Keratinocyte (primary cell): Measurements from ENCODE around the gene ESR2. TPM values are rescaled to one million over a fixed set of nuclear protein-coding genes. Genes with fewer than 3 reads are reported as not detected.

Source experiments
- DNase-seq: peaks from one replicate; pipeline ENCODE4 v3.0.0-alpha.2; 2011; ENCODE audit warnings: low read depth, missing footprints, low spot score
- FAIRE-seq: peaks from 2 replicates; lab custom pipeline; 2011; peaks lifted over from hg19 to GRCh38; lab: Jason Lieb, UNC
- H2AFZ ChIP-seq: 2 replicates; pipeline ENCODE4 v1.6.0; 2012; ENCODE audit warnings: low read length, control low read depth, inconsistent platforms; ENCODE audit not compliant: control insufficient read depth
- H3K27ac ChIP-seq: 2 replicates; pipeline ENCODE4 v1.5.1; 2011; ENCODE audit warnings: low read length; ENCODE audit not compliant: control insufficient read depth, insufficient read depth
- H3K27me3 ChIP-seq: 3 replicates; pipeline ENCODE4 v1.6.0; 2011; ENCODE audit warnings: low read length; ENCODE audit not compliant: control insufficient read depth, insufficient read depth; ENCODE audit errors: extremely low read depth
- H3K36me3 ChIP-seq, 2 experiments: 2 replicates in 1 of 2; 3 replicates in 1 of 2; pipeline ENCODE4 v1.5.1; 2011; ENCODE audit warnings: low read length in 2 of 2, mild to moderate bottlenecking in 1 of 2; ENCODE audit not compliant: control insufficient read depth in 2 of 2, insufficient read depth in 2 of 2; ENCODE audit errors: extremely low read depth in 1 of 2
- H3K4me1 ChIP-seq: 3 replicates; pipeline ENCODE4 v1.5.1; 2011; ENCODE audit warnings: low read length; ENCODE audit not compliant: control insufficient read depth, insufficient read depth; ENCODE audit errors: extremely low read depth
- H3K4me2 ChIP-seq: 3 replicates; pipeline ENCODE4 v1.6.0; 2011; ENCODE audit warnings: low read depth, low read length; ENCODE audit not compliant: control insufficient read depth, insufficient read depth; ENCODE audit errors: extremely low read depth
- H3K4me3 ChIP-seq, 3 experiments: fragments of 200-600 bp in 1 of 3; sonication (generic) in 1 of 3; 2 replicates in 2 of 3; 3 replicates in 1 of 3; pipeline ENCODE4 v1.5.1; 2011 to 2016; ENCODE audit warnings: low read length in 3 of 3, mild to moderate bottlenecking in 3 of 3, control low read depth in 2 of 3, inconsistent platforms in 1 of 3, low read depth in 1 of 3, mixed read lengths in 1 of 3, mixed run types in 1 of 3, moderate library complexity in 1 of 3; ENCODE audit not compliant: control insufficient read depth in 2 of 3, insufficient read depth in 2 of 3; ENCODE audit errors: extremely low read depth in 1 of 3
- H3K79me2 ChIP-seq: 2 replicates; pipeline ENCODE4 v1.6.0; 2012; ENCODE audit warnings: low read length; ENCODE audit not compliant: control insufficient read depth, insufficient read depth
- H3K9ac ChIP-seq: 3 replicates; pipeline ENCODE4 v1.6.0; 2011; ENCODE audit warnings: low read length; ENCODE audit not compliant: control insufficient read depth, insufficient read depth; ENCODE audit errors: extremely low read depth
- H3K9me1 ChIP-seq: 3 replicates; pipeline ENCODE4 v1.6.0; 2011; ENCODE audit warnings: low read length; ENCODE audit not compliant: control insufficient read depth, insufficient read depth; ENCODE audit errors: extremely low read depth
- H3K9me3 ChIP-seq: 2 replicates; pipeline ENCODE4 v1.5.1; 2012; ENCODE audit warnings: low read depth, low read length; ENCODE audit not compliant: control insufficient read depth
- H4K20me1 ChIP-seq: 3 replicates; pipeline ENCODE4 v1.6.0; 2011; ENCODE audit warnings: low read length; ENCODE audit not compliant: control insufficient read depth, insufficient read depth; ENCODE audit errors: extremely low read depth
- CTCF ChIP-seq, 3 experiments: IDR thresholded peaks in 1 of 3; conservative IDR thresholded peaks in 1 of 3; optimal IDR thresholded peaks in 1 of 3; 2 replicates in 2 of 3; 3 replicates in 1 of 3; pipeline versions ENCODE3 to v1.5.1; 2011; ENCODE audit warnings: low read length in 3 of 3, mild to moderate bottlenecking in 3 of 3, moderate library complexity in 2 of 3, control low read depth in 1 of 3, inconsistent platforms in 1 of 3; ENCODE audit not compliant: insufficient read depth in 2 of 3; ENCODE audit errors: extremely low read depth in 1 of 3
- EZH2 ChIP-seq: IDR thresholded peaks from one replicate; pipeline ENCODE4 v1.6.1; 2012; ENCODE audit warnings: inconsistent platforms, mild to moderate bottlenecking, low read length, moderate library complexity
- dilution Hi-C: fragments of 300-500 bp; cut with MboI; formaldehyde crosslinking; loops from one replicate; pipeline ENCODE4 v1.7.0; 2020; ENCODE audit warnings: low sequenced_read_pairs; ENCODE audit not compliant: extremely low pct_ligation_motif_present
- polyA plus RNA-seq, 5 experiments: library from polyadenylated mRNA; depleted of rRNA in 3 of 5; stranded (reverse) in 3 of 5; stranded (forward) in 1 of 5; unstranded in 1 of 5; fragments of >200 nt; gene quantifications; 1 replicate in 1 of 5; 2 replicates in 3 of 5; 3 replicates in 1 of 5; pipeline versions ENCODE4 v1.2.1 to v1.2.3, GENCODE V29; 2011 to 2012; ENCODE audit warnings: missing spikeins in 2 of 5, low read depth in 1 of 5, low replicate concordance in 1 of 5

Gene ESR2
- polyA plus RNA-seq, 1 donor (not counting 4 experiments of a cell fraction or from before 2014, with no cell fraction given): 0.03 TPM

GRCh38 chr14:64247195-64247594, 47.0 kb downstream of the ESR2 start:
- no peak overlapping the region for H2AFZ ChIP-seq
- H3K9me3 ChIP-seq: no peaks in the 10 kb centered on the region

GRCh38 chr14:64246688-64247087, 47.5 kb downstream of the ESR2 start:
- no peaks in the 10 kb centered on the region for H4K20me1 ChIP-seq
- H3K4me2 ChIP-seq: no peak overlapping the region
- H3K9me1 ChIP-seq: no peaks in the 10 kb centered on the region
- H3K79me2 ChIP-seq: no peaks in the 10 kb centered on the region
- no peak overlapping the region for H3K27ac ChIP-seq
- H3K27me3 ChIP-seq: no peaks in the 10 kb centered on the region
- no peak overlapping the region for H3K4me3 ChIP-seq
- H3K36me3 ChIP-seq: no peaks in the 10 kb centered on the region
- H3K4me1 ChIP-seq: no peaks in the 10 kb centered on the region
- FAIRE-seq (no peak), DNase-seq (no peak)
- H3K9me3 ChIP-seq: no peaks in the 10 kb centered on the region
- H3K9ac ChIP-seq: no peak overlapping the region
- dilution Hi-C loops: no loop called here
- H2AFZ ChIP-seq: no peak overlapping the region
- TF ChIP-seq CTCF (optimal IDR thresholded peaks at IDR 0.05 in 1 of 3, IDR thresholded peaks at IDR 0.05 in 1 of 3, conservative IDR thresholded peaks at IDR 0.05 in 1 of 3; ENCODE audit: extremely low read depth in 1 of 3, insufficient read depth in 2 of 3, low read length in 3 of 3) (no peak), EZH2 (no peak)

More at GRCh38 chr14:64247195-64247594, 47.0 kb downstream of the ESR2 start:
- no peak for DNase-seq
- dilution Hi-C loops: no loop called here
- Histone ChIP-seq H3K4me3 (no peak overlapping the region), H3K9me1 (no peaks in the 10 kb centered on the region), H3K9ac (no peak overlapping the region), H3K27ac (no peak overlapping the region), H3K4me2 (no peak overlapping the region), H3K36me3 (no peaks in the 10 kb centered on the region), H3K79me2 (no peaks in the 10 kb centered on the region), H3K27me3 (no peaks in the 10 kb centered on the region), H4K20me1 (no peaks in the 10 kb centered on the region), H3K4me1 (no peaks in the 10 kb centered on the region)
- no peak for FAIRE-seq
- no peak for TF ChIP-seq EZH2
- TF ChIP-seq CTCF (optimal IDR thresholded peaks at IDR 0.05 in 1 of 3, IDR thresholded peaks at IDR 0.05 in 1 of 3, conservative IDR thresholded peaks at IDR 0.05 in 1 of 3; ENCODE audit: extremely low read depth in 1 of 3, insufficient read depth in 2 of 3, low read length in 3 of 3): no peak
